Suprapubic skin (tissue), 4 donors: Measurements from ENCODE around the gene SERGEF. TPM values are rescaled to one million over a fixed set of nuclear protein-coding genes. Genes with fewer than 3 reads are reported as not detected.

Source experiments
- DNase-seq, 2 donors: peaks; one replicate each; pipeline ENCODE4 v3.0.0-alpha.2; 2019; ENCODE audit warnings: low spot score in 2 of 2
- H3K27ac ChIP-seq: fragments of 200-600 bp; sonication (generic); one replicate; pipeline ENCODE4 v1.5.1; 2019
- H3K27me3 ChIP-seq: fragments of 200-600 bp; sonication (generic); one replicate; pipeline ENCODE4 v1.5.1; 2019
- H3K36me3 ChIP-seq: fragments of 200-600 bp; sonication (generic); one replicate; pipeline ENCODE4 v1.5.1; 2019
- H3K4me1 ChIP-seq: fragments of 200-600 bp; sonication (generic); one replicate; pipeline ENCODE4 v1.5.1; 2019
- H3K4me3 ChIP-seq: fragments of 200-600 bp; sonication (generic); one replicate; pipeline ENCODE4 v1.5.1; 2019; ENCODE audit warnings: mild to moderate bottlenecking
- H3K9me3 ChIP-seq: fragments of 200-600 bp; sonication (generic); one replicate; pipeline ENCODE4 v1.5.1; 2019
- CTCF ChIP-seq, 2 donors: fragments of 200-600 bp in 1 of 2; fragments of 450-650 bp in 1 of 2; sonication (generic) in 1 of 2; IDR thresholded peaks; one replicate each; pipeline ENCODE4 v1.5.1; 2016 to 2019; ENCODE audit warnings: antibody characterized with exemption in 2 of 2, mild to moderate bottlenecking in 1 of 2, moderate library complexity in 1 of 2
- EP300 ChIP-seq: sonication (generic); formaldehyde crosslinking; IDR thresholded peaks from one replicate; pipeline ENCODE4 v1.6.1; 2017; ENCODE audit warnings: antibody characterized with exemption
- POLR2A ChIP-seq, 2 donors: fragments of 450-650 bp; IDR thresholded peaks; one replicate each; pipeline ENCODE4 v1.6.1; 2017; ENCODE audit warnings: antibody characterized with exemption in 2 of 2, mild to moderate bottlenecking in 2 of 2, moderate library complexity in 2 of 2
- POLR2AphosphoS5 ChIP-seq, 3 donors: sonication (generic); formaldehyde crosslinking; IDR thresholded peaks; one replicate each; pipeline ENCODE4 v1.6.1; 2017; ENCODE audit warnings: antibody characterized with exemption in 3 of 3
- WGBS: methylation state at CpG from one replicate; pipeline ENCODE4 v1.1.5; 2018; 5-methylcytosine and 5-hydroxymethylcytosine counted together
- total RNA-seq, 4 donors: library from RNA; depleted of rRNA; stranded (reverse); fragments of >200 nt; gene quantifications; one replicate each; pipeline ENCODE4 v1.1.0, GENCODE V29; 2016

SERGEF gene
- total RNA-seq, 4 donors from 2014 or later: 24.1 to 37.4 (median 29.9) TPM

GRCh38 chr11:17753641-17754040 lies 259.2 kb downstream of the SERGEF start:
- DNase-seq: no peak
- Histone ChIP-seq H3K4me3 (no peak overlapping the region), H3K27me3 (peaks cover 4% of the 10 kb centered on the region), H3K36me3 (no peaks in the 10 kb centered on the region), H3K27ac (no peak overlapping the region), H3K4me1 (no peaks in the 10 kb centered on the region), H3K9me3 (no peaks in the 10 kb centered on the region)
- TF ChIP-seq POLR2A (IDR thresholded peaks at IDR 0.05) (no peak), EP300 (no peak), POLR2AphosphoS5 (IDR thresholded peaks at IDR 0.05) (no peak), CTCF (IDR thresholded peaks at IDR 0.05) (no peak)
- WGBS: 89% methylated on average over 8 of the region's 10 CpGs

GRCh38 chr11:17753153-17753552 lies 259.7 kb downstream of the SERGEF start:
- no peaks in the 10 kb centered on the region for H3K9me3 ChIP-seq
- H3K36me3 ChIP-seq: no peaks in the 10 kb centered on the region
- H3K4me3 ChIP-seq: no peak overlapping the region
- peaks cover 8% of the 10 kb centered on the region for H3K27me3 ChIP-seq
- WGBS: 81% methylated on average over 4 of the region's 5 CpGs
- no peaks in the 10 kb centered on the region for H3K4me1 ChIP-seq
- no peak overlapping the region for H3K27ac ChIP-seq
- DNase-seq: no peak
- TF ChIP-seq CTCF (IDR thresholded peaks at IDR 0.05): no peak
- TF ChIP-seq POLR2AphosphoS5 (IDR thresholded peaks at IDR 0.05): no peak
- TF ChIP-seq POLR2A (IDR thresholded peaks at IDR 0.05): no peak
- no peak for TF ChIP-seq EP300

- Histone ChIP-seq H3K4me3 (no peak overlapping the region), H3K27me3 (peaks cover 18% of the 10 kb centered on the region), H3K27ac (no peak overlapping the region), H3K36me3 (no peaks in the 10 kb centered on the region), H3K9me3 (no peaks in the 10 kb centered on the region), H3K4me1 (no peaks in the 10 kb centered on the region)
- TF ChIP-seq CTCF (IDR thresholded peaks at IDR 0.05): no peak
- no peak for TF ChIP-seq EP300
- no peak for TF ChIP-seq POLR2A (IDR thresholded peaks at IDR 0.05)
- no peak for TF ChIP-seq POLR2AphosphoS5 (IDR thresholded peaks at IDR 0.05)
- 85% methylated on average over 7 of the region's 7 CpGs for WGBS
- DNase-seq: no peak
Measured at GRCh38 chr11:17752144-17752543, 260.7 kb downstream of the SERGEF start.

GRCh38 chr11:17751558-17751957 lies 261.3 kb downstream of the SERGEF start:
- TF ChIP-seq POLR2AphosphoS5 (IDR thresholded peaks at IDR 0.05) (no peak), EP300 (no peak), POLR2A (IDR thresholded peaks at IDR 0.05) (no peak), CTCF (IDR thresholded peaks at IDR 0.05) (no peak)
- Histone ChIP-seq H3K36me3 (no peaks in the 10 kb centered on the region), H3K4me1 (no peaks in the 10 kb centered on the region), H3K4me3 (no peak overlapping the region), H3K9me3 (no peaks in the 10 kb centered on the region), H3K27ac (no peak overlapping the region), H3K27me3 (peaks cover 18% of the 10 kb centered on the region)
- DNase-seq: no peak
- 69% methylated on average over 2 of the region's 2 CpGs for WGBS

GRCh38 chr11:17750801-17751165 lies 262.1 kb downstream of the SERGEF start:
- no peak for DNase-seq
- Histone ChIP-seq H3K4me3 (no peak overlapping the region), H3K27ac (no peak overlapping the region), H3K4me1 (no peaks in the 10 kb centered on the region), H3K27me3 (peaks cover 17% of the 10 kb centered on the region), H3K9me3 (no peaks in the 10 kb centered on the region), H3K36me3 (no peaks in the 10 kb centered on the region)
- 67% methylated on average over 2 of the region's 2 CpGs for WGBS
- TF ChIP-seq CTCF (IDR thresholded peaks at IDR 0.05): no peak
- TF ChIP-seq POLR2A (IDR thresholded peaks at IDR 0.05): no peak
- no peak for TF ChIP-seq EP300
- TF ChIP-seq POLR2AphosphoS5 (IDR thresholded peaks at IDR 0.05): no peak
